Activated CD8-positive, alpha-beta T cell treated with anti-CD3 and anti-CD28 coated beads for 36 hours (primary cell): Measurements from ENCODE around the gene DPF1. TPM values are rescaled to one million over a fixed set of nuclear protein-coding genes. Genes with fewer than 3 reads are reported as not detected.

Experiments
- ATAC-seq: fragments of 200-7000 bp; cut with Tn5 transposase; one replicate; pipeline ENCODE4 v1.10.0; 2021; ENCODE audit warnings: mild to moderate bottlenecking, moderate library complexity
- CTCF ChIA-PET: fragments of 350-600 bp; sonication (Branson Sonifier 250); formaldehyde crosslinking; loops from one replicate; lab custom pipeline; 2021; ENCODE audit warnings: antibody characterized with exemption; lab: Charles Lee
- POLR2A ChIA-PET: fragments of 350-600 bp; sonication (Branson Sonifier 250); formaldehyde crosslinking; loops from one replicate; lab custom pipeline; 2021; ENCODE audit warnings: antibody characterized with exemption; lab: Charles Lee
- DNase-seq: peaks from one replicate; pipeline ENCODE4 v3.0.0-alpha.2; 2020
- H3K27ac Mint-ChIP-seq: one replicate; pipeline ENCODE4 v1.8.0; 2021; ENCODE audit warnings: mild to moderate bottlenecking, mixed read lengths
- H3K27me3 Mint-ChIP-seq: one replicate; pipeline ENCODE4 v1.8.0; 2021; ENCODE audit warnings: mixed read lengths
- H3K36me3 Mint-ChIP-seq: one replicate; pipeline ENCODE4 v1.8.0; 2021; ENCODE audit warnings: low read depth, mixed read lengths
- H3K4me1 Mint-ChIP-seq: one replicate; pipeline ENCODE4 v1.8.0; 2021; ENCODE audit warnings: low read depth, mixed read lengths
- H3K4me3 Mint-ChIP-seq: one replicate; pipeline ENCODE4 v1.8.0; 2021; ENCODE audit warnings: mild to moderate bottlenecking, moderate library complexity, mixed read lengths
- H3K9me3 Mint-ChIP-seq: one replicate; pipeline ENCODE4 v1.8.0; 2021; ENCODE audit warnings: mixed read lengths
- CTCF ChIP-seq: fragments of 200-600 bp; IDR thresholded peaks from one replicate; pipeline ENCODE4 v1.8.0; 2022; ENCODE audit warnings: antibody characterized with exemption, mild to moderate bottlenecking
- intact Hi-C: fragments of 100-400 bp; cut with micrococcal nuclease; formaldehyde crosslinking; loops from one replicate; pipeline ENCODE4 v1.10.0; 2022
- total RNA-seq, 2 experiments: library from RNA; stranded (reverse); gene quantifications; one replicate each; pipeline ENCODE4 v1.2.3, GENCODE V29; 2021

The DPF1 gene
- total RNA-seq, 2 experiments from 2014 or later = 0.47 to 1.0 TPM

- Mint-ChIP-seq H3K4me1 (no peaks in the 10 kb centered on the region), H3K27me3 (no peaks in the 10 kb centered on the region), H3K27ac (no peak overlapping the region), H3K4me3 (no peak overlapping the region), H3K36me3 (peaks cover 23% of the 10 kb centered on the region), H3K9me3 (peaks cover 11% of the 10 kb centered on the region)
- CTCF ChIA-PET = interaction anchor here (1.0 to 2.1 kb wide), 2 partner anchors 41 to 44 kb away, joined by 3 to 5 read pairs; no protein-coding TSS in a partner anchor
- no peak for TF ChIP-seq CTCF
- POLR2A ChIA-PET = interaction anchor here (0.7 kb wide), 1 partner anchor 10 kb away, joined by 3 read pairs; no protein-coding TSS in a partner anchor
- DNase-seq (no peak), ATAC-seq (no peak)
- intact Hi-C loops = no loop called here
Measured at GRCh38 chr19:38183251-38183897, 40.6 kb downstream of the DPF1 start.

GRCh38 chr19:38182536-38183210 is 41.3 kb downstream of the DPF1 start:
- DNase-seq (no peak), ATAC-seq (no peak)
- no peaks in the 10 kb centered on the region for H3K4me1 Mint-ChIP-seq
- H3K27me3 Mint-ChIP-seq = no peaks in the 10 kb centered on the region
- no peak overlapping the region for H3K27ac Mint-ChIP-seq
- intact Hi-C loops = no loop called here
- POLR2A ChIA-PET = no interaction called here
- no peak overlapping the region for H3K4me3 Mint-ChIP-seq
- TF ChIP-seq CTCF = no peak
- CTCF ChIA-PET = interaction anchor here (2.1 kb wide), 1 partner anchor 40 kb away, joined by 5 read pairs; no protein-coding TSS in a partner anchor
- H3K9me3 Mint-ChIP-seq = peaks cover 11% of the 10 kb centered on the region
- peaks cover 23% of the 10 kb centered on the region for H3K36me3 Mint-ChIP-seq

- POLR2A ChIA-PET = no interaction called here
- Mint-ChIP-seq H3K9me3 (peaks cover 11% of the 10 kb centered on the region), H3K4me3 (no peak overlapping the region), H3K36me3 (peaks cover 23% of the 10 kb centered on the region), H3K4me1 (no peaks in the 10 kb centered on the region), H3K27ac (no peak overlapping the region), H3K27me3 (no peaks in the 10 kb centered on the region)
- no peak for TF ChIP-seq CTCF
- ATAC-seq (no peak), DNase-seq (no peak)
- intact Hi-C loops = no loop called here
- CTCF ChIA-PET = no interaction called here
Measured at GRCh38 chr19:38180071-38180470, 44.0 kb downstream of the DPF1 start.

- Mint-ChIP-seq H3K27ac (no peak overlapping the region), H3K36me3 (peaks cover 9% of the 10 kb centered on the region)
- POLR2A ChIA-PET = no interaction called here
Measured at GRCh38 chr19:38175422-38175821, 48.6 kb downstream of the DPF1 start.

More at GRCh38 chr19:38175422-38175821, 48.6 kb downstream of the DPF1 start:
- H3K4me1 Mint-ChIP-seq = no peaks in the 10 kb centered on the region
- CTCF ChIA-PET = interaction anchor here (1.1 kb wide), 1 partner anchor 273 kb away, joined by 4 read pairs; no protein-coding TSS in a partner anchor
- no peak overlapping the region for H3K4me3 Mint-ChIP-seq
- intact Hi-C loops = no loop called here
- H3K27me3 Mint-ChIP-seq = no peaks in the 10 kb centered on the region
- DNase-seq = no peak
- ATAC-seq = no peak
- H3K9me3 Mint-ChIP-seq = peaks cover 7% of the 10 kb centered on the region
- TF ChIP-seq CTCF = no peak
